Measurements from ENCODE around the gene ARMC5. TPM values are rescaled to one million over a fixed set of nuclear protein-coding genes. Genes with fewer than 3 reads are reported as not detected.

The ARMC5 gene
- polyA plus RNA-seq, 1 donor from 2014 or later, result 27.6 TPM

GRCh38 chr16:31493506-31494125 lies 34.3 kb downstream of the ARMC5 start:
- Histone ChIP-seq H3K79me2 (replicated peaks; ENCODE audit: insufficient read depth, low read length) (no peaks in the 10 kb centered on the region), H4K20me1 (ENCODE audit: insufficient read depth) (no peaks in the 10 kb centered on the region), H3K36me3 (ENCODE audit: insufficient read depth, low read length) (no peaks in the 10 kb centered on the region), H3K9me2 (ENCODE audit: insufficient read depth, low read length) (no peaks in the 10 kb centered on the region), H3K4me3 (ENCODE audit: low read length) (no peak overlapping the region), H3F3A (ENCODE audit: insufficient read depth, low read length, poor library complexity, severe bottlenecking) (no peaks in the 10 kb centered on the region), H3K9me3 (ENCODE audit: low read length) (no peaks in the 10 kb centered on the region), H3K27me3 (ENCODE audit: insufficient read depth, low read depth, low read length) (peaks cover 1% of the 10 kb centered on the region), H3K9ac (ENCODE audit: low read length) (no peak overlapping the region), H3K27ac (ENCODE audit: low read length) (no peak overlapping the region), H2AFZ (ENCODE audit: low read depth, low read length) (no peak overlapping the region), H3K4me2 (ENCODE audit: low read length) (no peak overlapping the region)
- TF ChIP-seq EP300 (conservative IDR thresholded peaks at IDR 0.05; ENCODE audit: poor library complexity, severe bottlenecking) (no peak), CTCF (IDR thresholded peaks at IDR 0.05; ENCODE audit: poor library complexity, severe bottlenecking) (no peak), MXI1 (conservative IDR thresholded peaks at IDR 0.05; ENCODE audit: poor library complexity, severe bottlenecking) (no peak), REST (IDR thresholded peaks at IDR 0.05; ENCODE audit: borderline replicate concordance) (no peak), RAD21 (conservative IDR thresholded peaks at IDR 0.05) (no peak), SMC3 (conservative IDR thresholded peaks at IDR 0.05; ENCODE audit: poor library complexity) (no peak), POLR2AphosphoS5 (IDR thresholded peaks at IDR 0.05) (no peak), EZH2 (IDR thresholded peaks at IDR 0.05; ENCODE audit: borderline replicate concordance, insufficient read depth, low read length, poor library complexity, severe bottlenecking) (no peak), TAF1 (IDR thresholded peaks at IDR 0.05; ENCODE audit: low read depth) (no peak)

GRCh38 chr16:31496670-31497069 lies 37.4 kb downstream of the ARMC5 start:
- TF ChIP-seq RAD21 (conservative IDR thresholded peaks at IDR 0.05) (no peak), SMC3 (conservative IDR thresholded peaks at IDR 0.05; ENCODE audit: poor library complexity) (no peak), EZH2 (IDR thresholded peaks at IDR 0.05; ENCODE audit: borderline replicate concordance, insufficient read depth, low read length, poor library complexity, severe bottlenecking) (no peak), CTCF (IDR thresholded peaks at IDR 0.05; ENCODE audit: poor library complexity, severe bottlenecking) (no peak), EP300 (conservative IDR thresholded peaks at IDR 0.05; ENCODE audit: poor library complexity, severe bottlenecking) (no peak), REST (IDR thresholded peaks at IDR 0.05; ENCODE audit: borderline replicate concordance) (no peak), POLR2AphosphoS5 (IDR thresholded peaks at IDR 0.05) (no peak), TAF1 (IDR thresholded peaks at IDR 0.05; ENCODE audit: low read depth) (no peak), MXI1 (conservative IDR thresholded peaks at IDR 0.05; ENCODE audit: poor library complexity, severe bottlenecking) (no peak)
- Histone ChIP-seq H3K27ac (ENCODE audit: low read length) (no peak overlapping the region), H2AFZ (ENCODE audit: low read depth, low read length) (no peak overlapping the region), H3F3A (ENCODE audit: insufficient read depth, low read length, poor library complexity, severe bottlenecking) (no peaks in the 10 kb centered on the region), H4K20me1 (ENCODE audit: insufficient read depth) (no peaks in the 10 kb centered on the region), H3K36me3 (ENCODE audit: insufficient read depth, low read length) (no peaks in the 10 kb centered on the region), H3K79me2 (replicated peaks; ENCODE audit: insufficient read depth, low read length) (no peaks in the 10 kb centered on the region), H3K4me3 (ENCODE audit: low read length) (no peak overlapping the region), H3K9me2 (ENCODE audit: insufficient read depth, low read length) (no peaks in the 10 kb centered on the region), H3K9ac (ENCODE audit: low read length) (no peak overlapping the region), H3K4me2 (ENCODE audit: low read length) (no peak overlapping the region), H3K9me3 (ENCODE audit: low read length) (no peaks in the 10 kb centered on the region), H3K27me3 (ENCODE audit: insufficient read depth, low read depth, low read length) (no peaks in the 10 kb centered on the region)

Measured in neural cell (in vitro differentiated cells).